NCI-H1417 treated with DMSO at 0.1 percent for 48 hours (cell line): ENCODE measurements around the gene PCID2.
A peak's percentile ranks its signal among the peaks of the same experiment; 100 is the strongest.
"Not testable (repeated sequence)": the region's sequence is repeated elsewhere in the genome, so short reads cannot be mapped to it uniquely, and the experiment has no call there.

Source experiments
- DNase-seq: peaks from one replicate; lab custom pipeline; 2025; lab: John Stamatoyannopoulos, UW

PCID2 gene

DNA sequence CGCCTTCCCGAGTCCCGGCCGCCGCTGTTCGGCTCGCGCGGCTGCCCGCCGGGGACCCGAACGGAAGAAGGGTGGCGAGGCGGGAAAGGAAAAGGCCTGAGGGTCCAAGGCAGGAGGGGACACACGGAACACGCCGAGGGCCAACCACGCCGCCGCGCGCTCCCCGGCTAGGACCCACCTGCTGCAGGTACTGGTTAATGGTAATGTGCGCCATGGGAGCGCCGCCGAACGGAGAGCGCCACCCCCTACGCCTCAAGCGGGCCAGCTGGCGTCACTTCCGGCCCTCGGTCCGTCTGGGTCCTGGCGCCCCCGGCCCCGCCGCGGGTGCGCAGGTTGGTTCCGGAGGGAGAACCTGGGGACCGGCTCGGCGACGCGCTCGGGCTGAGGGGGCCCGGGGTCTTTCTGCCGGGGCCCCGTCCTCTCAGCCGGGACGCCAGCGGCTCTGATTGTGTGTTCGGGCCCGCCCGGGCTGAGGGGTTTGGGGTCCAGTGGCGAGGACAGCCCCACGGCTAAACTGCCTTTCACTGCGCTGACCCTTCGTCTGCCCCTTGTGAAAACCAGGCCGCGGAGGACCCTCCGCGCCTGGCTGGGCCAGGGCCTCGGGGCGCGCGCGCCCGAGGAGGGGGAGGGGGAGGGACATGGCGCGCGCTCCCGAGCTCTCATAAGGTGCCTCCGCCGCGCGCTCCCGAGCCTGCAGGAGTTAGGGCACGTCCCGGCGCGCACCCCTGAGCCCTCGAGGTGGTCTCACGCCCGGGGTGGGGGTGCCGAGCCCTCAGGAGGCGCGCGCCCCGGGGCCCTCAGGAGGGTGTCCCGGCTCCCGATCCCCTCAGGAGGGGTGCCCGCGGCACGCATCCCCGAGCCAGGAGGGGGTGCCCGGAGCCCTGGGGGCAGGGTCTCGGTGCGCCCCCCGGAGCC, at the start of gene PCID2:
Gene PCID2 (minus strand): TSS at position 249 of the 915 bp plus-strand sequence. CDS start 35 bp downstream, at position 214.
- peak; percentile 69 for DNase-seq

DNA sequence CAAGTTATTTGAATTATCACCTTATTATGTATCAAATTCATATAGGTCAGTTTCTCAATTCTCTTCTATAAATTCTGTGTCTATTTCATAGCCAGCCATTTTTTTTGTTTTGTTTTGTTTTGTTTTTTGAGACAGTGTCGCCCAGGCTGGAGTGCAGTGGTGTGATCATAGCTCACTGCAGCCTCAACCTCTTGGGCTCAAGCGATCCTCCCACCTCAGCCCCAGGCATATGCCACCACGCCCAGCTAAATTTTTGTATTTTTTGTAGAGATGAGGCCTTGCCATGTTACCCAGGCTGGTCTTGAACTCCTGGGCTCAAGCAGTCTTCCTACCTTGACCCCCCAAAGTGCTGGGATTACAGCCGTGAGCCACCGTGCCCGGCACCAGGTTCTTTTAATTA, 49.4 kb upstream of the PCID2 start:
- not testable (repeated sequence) for DNase-seq

DNA sequence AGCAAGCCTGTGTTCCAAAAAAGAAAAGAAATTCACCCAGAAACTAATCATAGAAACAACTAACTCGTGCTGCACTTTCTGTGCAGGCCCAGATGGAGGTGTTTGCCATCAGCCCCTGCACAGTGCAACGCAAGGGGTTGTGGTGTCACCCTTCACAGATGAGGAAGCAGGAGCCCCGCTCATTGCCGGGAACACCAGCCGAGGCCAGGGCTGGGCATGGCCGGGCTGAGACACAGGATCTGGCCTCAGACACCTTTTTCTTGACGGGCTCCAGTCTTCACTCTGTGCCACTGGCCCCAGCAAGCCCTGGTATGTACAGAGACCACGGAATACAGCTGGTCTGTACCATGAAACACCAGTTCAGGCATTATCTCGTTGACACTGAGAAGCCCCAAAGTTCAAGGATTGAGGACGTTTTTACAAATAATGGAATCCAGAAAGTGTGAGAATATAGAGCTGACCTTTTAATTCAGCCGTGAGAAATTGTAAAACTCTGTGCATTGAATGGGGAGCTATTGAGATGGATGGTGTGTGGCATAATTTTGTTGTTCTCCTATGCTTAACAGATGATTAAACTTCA, 44.1 kb upstream of the PCID2 start:
- DNase-seq, result no peak

DNA sequence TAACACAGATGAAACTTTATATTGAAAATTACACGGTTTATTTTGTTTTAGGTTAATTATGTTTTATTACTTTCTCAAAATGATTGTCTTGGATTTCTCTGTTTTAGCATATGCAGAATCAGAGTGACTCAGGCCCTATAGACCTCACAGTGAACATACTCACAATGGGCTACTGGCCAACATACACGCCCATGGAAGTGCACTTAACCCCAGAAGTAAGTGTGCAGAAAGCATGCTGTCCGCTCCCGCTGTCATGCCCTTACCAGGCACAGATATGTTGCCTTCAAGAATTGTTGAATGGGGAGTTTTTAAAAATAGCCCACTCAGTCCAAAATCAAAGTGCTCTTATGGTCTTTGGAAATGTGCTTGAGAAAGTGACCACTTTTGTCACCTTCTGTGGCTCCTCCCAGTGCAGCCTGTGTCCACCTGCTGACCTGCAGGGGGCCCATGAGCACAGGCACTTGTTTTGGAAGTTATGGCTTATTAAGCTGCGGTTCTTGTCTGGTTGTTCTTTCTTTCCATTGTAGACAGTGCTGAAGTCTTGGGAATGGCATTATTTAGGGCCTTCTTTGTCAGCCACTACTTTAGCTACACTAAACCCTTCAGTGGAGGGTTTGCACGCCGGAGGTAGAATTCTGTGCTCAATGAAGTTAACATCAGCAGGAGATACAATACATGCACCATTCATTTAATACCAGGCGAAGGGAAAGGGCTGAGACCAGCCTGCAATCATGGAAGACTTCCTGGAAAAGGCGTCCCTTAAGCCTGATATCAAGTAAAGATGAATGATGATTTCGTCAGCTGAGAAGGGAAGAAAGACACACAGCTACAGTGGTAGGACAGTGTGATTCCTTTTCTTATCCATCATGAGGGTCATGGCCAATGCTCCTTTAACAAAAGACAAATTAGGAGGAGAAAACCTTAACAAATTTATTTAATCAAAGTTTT, 37.7 kb upstream of the PCID2 start:
- DNase-seq, result no peak

DNA sequence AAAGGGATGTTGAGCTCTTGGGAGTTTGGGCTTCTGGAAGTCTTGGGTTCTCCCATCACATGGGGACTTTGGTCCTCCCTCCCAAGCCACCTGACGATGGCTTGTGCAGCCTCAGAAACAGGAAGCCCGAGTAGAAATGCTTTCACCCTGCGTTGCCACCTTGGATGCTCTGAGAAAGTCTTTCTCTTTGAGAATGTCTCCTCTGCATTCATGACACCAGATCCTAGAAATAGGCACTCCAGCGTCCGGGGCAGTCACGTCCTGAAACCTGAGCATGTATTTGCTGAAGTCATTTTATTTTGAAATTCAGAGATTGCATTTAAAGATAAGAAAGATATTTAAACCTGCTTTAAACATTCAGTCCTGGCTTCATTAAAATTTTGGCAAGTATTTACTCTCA, 35.4 kb upstream of the PCID2 start:
- DNase-seq, result no peak

DNA sequence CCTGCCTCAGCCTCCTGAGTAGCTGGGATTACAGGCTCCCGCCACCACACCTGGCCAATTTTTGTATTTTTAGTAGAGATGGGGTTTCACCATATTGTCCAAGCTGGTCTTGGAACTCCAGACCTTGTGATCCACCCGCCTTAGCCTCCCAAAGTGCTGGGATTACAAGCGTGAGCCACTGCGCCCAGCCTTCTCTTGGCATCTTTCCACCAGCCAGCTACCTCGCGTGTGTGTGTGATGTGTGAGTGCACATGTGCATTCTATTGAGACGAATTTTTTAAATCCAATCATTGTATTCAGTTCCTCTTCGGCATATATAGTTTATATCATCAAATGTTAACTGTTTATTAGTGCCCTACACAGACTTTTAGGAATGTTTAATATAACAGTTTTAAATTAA, 33.2 kb upstream of the PCID2 start:
- DNase-seq, result not testable (repeated sequence)

DNA sequence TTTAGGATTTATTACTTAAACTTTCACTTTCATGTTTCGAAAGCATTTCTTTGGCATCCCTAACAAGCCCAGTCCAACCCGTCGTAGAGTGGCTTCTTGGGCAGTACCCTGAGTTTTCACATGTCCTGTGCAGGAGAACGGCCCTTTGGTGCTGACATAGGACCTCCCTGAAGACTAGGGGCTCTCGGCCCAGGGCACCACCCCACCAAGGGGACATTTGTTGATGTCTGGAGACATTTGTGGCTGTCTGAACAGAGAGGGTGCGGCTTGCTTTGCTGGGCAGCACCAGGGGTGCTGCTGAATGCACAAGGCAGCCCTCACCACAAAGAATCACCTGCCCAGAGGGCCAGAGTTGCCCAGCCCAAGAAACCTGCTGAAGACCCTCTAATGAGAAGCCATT, 31.5 kb upstream of the PCID2 start:
- no peak for DNase-seq

DNA sequence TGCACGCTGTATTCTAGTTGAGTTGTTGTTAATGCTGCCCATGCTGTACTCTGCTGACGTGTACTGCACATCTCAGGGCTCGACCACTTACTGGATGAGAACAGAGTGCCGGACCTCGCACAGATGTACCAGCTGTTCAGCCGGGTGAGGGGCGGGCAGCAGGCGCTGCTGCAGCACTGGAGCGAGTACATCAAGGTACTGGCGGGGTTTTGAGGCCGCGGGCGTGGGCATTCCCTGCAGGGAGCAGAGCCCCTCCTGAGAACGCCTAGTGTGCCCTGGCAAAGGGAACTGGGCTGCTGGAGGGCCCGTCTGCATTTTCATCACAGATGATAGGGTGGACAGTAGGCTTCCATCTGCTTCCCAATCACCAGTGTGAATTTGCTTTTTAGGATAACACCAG, 30.9 kb upstream of the PCID2 start:
- DNase-seq, result no peak

DNA sequence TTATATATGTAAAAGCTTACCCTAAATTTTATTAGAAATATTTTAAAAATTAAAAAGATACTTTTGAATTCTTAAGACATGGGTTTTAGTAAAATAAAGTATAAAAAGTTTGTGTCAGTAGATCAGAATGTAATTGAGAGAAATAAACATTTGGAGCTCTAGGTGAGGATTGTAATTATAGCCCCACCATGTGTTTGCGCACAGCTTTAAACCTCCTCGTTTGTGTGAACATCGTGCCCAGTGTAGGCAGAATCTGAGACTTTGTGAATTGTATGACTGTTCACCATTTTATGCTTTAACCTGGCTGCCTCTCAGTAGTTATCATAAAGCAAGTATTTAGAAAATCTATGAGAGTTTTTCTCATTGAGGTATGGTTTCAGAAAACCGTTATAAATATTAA, 30.1 kb upstream of the PCID2 start:
- no peak for DNase-seq

DNA sequence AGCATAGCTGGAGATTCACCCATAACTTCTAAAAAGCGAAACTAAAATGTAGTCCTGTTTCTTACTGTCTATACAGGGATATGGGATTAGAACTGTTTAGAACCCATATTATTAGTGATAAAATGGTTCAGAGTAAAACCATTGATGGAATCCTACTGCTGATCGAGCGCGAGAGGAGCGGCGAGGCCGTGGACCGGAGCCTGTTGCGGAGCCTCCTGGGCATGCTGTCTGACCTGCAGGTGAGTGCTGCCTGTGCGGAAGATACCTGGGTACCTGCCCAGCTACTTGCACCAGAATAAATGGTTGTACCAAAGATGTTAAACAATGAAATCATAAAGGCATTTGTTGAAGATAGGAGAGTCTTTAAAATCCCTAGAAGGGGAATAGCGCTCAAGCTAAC, 24.6 kb upstream of the PCID2 start:
- no peak for DNase-seq

DNA sequence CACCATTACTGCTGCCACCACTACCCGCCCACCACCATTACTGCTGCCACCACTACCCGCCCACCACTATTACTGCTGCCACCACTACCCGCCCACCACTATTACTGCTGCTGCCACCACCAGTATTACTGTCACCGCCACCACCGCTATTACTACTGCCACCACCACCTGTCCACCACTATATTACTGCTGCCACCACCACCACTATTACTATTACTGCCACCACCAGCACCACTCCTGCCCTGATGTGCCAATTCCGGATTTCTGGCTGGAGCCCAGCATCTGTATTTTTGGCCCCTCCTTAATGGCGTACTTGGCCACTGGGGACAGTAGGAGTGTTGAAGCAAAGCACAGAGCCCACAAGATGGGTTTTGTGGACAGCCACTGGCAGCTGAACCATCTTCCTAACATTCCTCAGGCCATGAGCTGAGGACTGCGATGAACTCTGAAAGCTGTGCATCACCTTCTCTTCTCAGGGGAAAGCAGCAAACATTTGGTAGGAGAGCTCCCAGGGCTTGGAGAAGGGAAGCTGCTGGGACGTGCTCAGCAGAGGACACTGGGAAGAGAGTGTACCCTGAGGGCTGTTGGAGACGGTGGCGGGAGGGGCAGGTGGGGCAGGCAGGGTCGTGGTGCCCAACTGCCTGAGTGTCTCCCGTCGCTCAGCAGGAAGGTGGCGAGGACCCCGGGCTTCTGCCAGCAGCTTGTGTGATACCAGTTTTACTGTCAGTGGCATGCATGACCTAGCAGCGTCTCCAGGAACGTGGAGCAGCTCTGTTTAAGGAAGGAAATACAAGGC, 23.9 kb upstream of the PCID2 start:
- no peak for DNase-seq

DNA sequence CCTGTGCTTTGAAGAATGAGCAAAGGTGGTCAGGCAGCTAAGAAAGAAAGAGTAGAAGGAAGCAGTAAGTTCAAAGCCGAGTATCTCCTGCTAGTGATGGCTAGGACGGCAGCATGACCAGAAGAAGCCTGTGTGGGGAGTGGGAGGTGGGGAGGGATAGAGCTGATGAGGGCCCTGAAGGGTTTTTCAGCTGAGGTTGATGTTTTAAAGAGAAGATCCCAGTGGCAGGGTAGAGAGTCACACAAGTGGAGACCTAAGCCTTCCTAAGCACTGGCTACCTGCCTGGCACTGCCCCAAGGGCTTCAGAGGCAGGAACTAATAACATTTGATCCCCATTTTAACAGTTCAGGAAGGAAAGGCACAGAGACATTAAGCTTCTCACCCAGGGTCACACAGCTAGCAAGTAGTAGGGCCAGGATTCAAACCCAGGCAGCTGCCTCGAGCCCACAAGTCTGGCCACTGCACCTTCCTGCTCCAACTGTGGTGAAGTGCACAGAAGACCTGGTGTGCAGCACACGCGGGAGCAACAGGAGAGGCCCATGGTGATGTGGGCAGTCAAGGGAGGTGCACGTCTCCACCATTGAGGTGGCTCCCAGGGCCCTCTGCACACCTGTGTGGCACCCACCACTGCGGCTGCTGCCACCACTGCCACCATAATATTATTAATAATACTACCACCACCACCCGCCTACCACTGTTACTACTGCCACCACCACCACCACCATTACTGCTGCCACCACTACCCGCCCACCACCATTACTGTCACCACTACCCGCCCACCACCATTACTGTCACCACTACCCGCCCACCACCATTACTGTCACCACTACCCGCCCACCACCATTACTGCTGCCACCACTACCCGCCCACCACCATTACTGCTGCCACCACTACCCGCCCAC, 23.1 kb upstream of the PCID2 start:
- DNase-seq, result no peak

DNA sequence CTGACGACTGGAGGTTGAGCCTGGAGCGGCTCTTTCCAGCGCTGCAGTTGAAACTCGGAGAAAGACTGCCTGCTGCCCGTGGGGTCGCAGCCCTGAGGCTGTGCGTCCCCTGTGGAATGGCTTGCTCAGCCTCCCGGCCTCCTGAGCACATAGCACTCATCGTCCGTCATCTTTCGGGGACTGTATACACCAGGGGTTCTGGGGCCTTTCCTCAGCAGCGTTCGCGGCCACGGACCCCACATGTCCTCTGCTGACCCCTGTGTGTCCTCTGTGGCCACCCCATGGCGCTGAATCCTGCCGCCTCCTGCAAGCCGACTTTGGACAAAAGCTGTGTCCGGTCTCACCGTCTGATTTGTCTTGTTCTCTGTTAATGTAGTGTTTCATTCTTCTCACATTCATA, 21.3 kb upstream of the PCID2 start:
- DNase-seq, result no peak

DNA sequence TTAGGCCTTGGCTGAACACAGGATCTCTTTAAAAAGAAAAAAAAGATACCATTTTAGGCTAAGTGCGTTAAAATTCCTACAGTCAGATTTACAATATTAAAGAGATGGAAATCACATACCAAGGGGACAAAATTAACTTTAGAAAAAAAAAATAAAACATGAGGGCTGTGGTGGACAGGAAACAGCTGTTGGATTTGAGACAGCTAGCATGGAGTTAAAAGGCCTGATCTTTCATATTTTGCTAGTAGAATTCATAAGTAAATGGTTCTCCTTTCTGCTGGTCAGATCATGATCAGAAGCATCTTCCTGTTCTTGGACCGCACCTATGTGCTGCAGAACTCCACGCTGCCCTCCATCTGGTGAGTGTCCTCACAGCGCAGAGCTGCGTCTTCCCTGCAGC, 20.7 kb upstream of the PCID2 start:
- no peak for DNase-seq

DNA sequence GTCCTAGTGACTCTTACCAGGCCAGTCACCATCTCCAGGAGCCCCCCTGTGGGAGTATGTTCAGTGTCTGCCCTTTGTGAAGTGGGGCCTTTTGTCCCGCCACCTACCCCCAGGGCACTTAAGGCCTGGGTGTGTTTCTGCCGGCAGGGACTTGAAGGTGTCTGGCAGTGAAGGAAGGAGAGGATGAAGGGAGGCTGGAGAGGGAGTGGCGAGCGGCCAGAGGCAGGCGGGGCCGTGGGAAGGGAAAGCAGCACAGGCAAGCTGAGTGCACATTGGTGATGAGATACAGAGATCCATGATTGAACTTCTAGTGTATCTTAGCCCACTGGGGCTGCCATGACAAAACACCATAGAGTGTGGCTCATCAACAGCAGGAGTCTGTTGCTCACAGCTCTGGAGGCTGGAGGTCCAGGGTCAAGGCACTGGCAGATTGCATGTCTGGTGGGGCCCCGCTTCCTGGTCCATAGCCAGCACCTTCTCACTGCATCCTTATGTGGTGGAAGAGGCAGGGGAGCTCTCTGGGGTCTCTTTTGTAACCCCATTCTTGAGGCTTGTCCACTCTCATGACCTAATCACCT, 18.5 kb upstream of the PCID2 start:
- no peak for DNase-seq

DNA sequence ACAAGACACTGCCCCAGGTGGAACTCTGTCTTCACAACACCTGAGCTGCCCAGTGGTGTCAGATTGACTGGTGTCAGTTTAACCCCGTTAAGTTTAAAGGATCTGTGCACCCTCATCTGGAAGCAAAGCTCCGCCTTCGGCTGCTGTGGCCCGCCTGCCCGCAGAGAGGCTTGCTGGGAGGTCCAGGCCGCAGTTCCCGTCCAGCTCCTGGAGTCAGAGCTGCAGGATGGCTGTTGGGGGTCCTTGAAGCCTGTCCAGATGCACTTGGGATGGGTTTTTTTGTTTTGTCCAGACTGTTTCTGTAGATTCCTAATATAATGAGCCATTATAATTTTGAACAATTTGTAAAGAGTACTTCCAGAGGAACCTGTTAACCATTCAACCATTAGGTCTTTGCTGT, 17.0 kb upstream of the PCID2 start:
- DNase-seq, result no peak

DNA sequence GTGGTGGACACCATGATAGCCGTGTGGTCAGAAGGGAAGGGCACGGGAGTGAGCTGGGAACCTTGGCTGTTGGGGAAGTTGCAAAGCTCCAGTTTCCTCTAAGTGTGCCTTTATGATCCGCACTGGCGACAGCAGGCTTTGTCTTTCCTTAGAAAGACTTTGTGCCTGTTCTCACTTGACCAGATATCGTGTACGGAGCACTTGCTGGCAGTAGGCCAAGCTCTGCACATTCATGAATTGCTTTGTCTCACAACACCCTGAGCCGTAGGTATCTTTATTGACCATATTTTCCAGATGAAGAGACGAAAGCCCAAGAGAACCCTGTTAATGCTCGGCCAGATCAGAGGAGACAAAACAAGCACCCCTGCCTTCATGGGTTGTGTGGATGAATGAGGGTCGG, 16.0 kb upstream of the PCID2 start:
- no peak for DNase-seq

DNA sequence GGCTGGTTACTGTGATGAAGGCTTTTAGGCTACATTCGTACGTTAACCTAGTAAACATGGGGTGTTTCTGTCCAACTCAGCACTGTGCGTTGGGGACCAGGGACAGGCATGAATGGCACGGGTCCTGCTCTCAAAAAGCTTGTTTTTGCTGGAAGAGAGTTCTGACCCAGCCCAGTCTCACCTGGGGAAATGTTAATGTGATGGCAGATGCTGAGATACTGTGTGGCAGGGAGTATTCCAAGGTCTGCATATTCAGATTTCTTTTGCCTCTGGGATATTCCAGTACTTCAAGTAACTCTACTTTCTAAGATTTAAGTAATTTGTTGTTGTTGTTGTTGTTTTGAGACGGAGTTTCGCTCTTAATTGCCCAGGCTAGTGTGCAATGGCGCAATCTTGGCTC, 14.6 kb upstream of the PCID2 start:
- DNase-seq, result no peak

DNA sequence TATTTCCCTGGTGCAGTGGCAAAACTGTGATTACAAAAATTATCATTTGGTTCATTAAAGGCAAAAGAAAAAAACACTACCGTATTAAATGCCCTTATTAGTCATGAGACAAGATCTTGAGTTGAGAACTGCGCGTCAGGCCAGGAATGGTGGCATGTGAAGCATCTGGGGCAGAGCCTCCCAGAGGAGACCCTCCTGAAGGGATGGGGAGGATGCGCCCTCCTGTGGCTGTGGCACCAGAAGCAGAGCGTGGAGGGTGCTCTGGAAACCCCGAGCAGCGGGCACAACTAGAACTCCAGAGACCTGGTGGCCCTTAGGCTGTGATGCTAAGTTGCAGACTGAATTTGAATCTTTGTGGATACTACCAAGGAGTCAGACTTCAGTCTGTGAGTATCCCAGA, 12.4 kb upstream of the PCID2 start:
- no peak for DNase-seq

DNA sequence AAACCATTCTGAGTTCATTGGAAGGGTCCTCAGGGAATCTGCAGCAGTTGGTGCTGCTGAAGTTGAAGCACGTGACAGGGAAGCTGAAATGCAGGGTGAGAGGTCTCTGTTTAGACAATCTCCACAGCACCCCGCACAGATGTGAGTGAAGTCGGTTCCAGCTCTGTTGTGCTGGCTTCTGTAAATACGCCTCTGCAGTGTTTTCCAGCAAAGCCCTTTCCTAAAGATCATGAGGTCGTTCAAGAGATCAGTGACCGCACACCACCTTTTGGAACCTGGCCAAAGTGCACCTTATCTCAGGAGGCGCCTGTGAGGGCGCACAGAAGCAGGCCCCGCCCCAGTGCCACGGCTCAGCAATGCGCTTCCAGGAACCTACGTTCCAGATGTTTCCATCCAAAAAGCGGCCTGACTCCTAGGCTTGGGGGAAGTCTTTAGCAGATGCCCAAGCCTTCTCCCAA, 11.7 kb upstream of the PCID2 start:
- DNase-seq, result no peak
